Pancreas (tissue), 10 donors: ENCODE results near the gene CD59. TPM values are rescaled to one million over a fixed set of nuclear protein-coding genes. Genes with fewer than 3 reads are reported as not detected.
"Not testable (repeated sequence)": the region's sequence is repeated elsewhere in the genome, so short reads cannot be mapped to it uniquely, and the experiment has no call there.

Source experiments
- ATAC-seq, 4 donors: fragments of 200-7000 bp; cut with Tn5 transposase; one replicate each; pipeline versions ENCODE4 v1.8.0 to v1.9.1; 2020; ENCODE audit warnings: mild to moderate bottlenecking in 4 of 4, moderate library complexity in 4 of 4
- DNase-seq, 6 donors: peaks; one replicate each; pipeline ENCODE4 v3.0.0-alpha.2; 2020
- FAIRE-seq: peaks from 2 replicates; lab custom pipeline; 2012; peaks lifted over from hg19 to GRCh38; lab: Jason Lieb, UNC
- H3K27ac ChIP-seq, 4 donors: fragments of 200-600 bp; sonication (generic); 1 replicate in 3 of 4; 2 replicates in 1 of 4; pipeline versions ENCODE4 v1.5.0 to v1.8.0; 2020
- H3K27me3 ChIP-seq, 4 donors: fragments of 200-600 bp; one replicate each; pipeline ENCODE4 v1.8.0; 2021
- H3K36me3 ChIP-seq, 3 donors: fragments of 200-600 bp; sonication (generic) in 1 of 3; one replicate each; pipeline versions ENCODE4 v1.5.0 to v1.8.0; 2020 to 2021
- H3K4me1 ChIP-seq, 3 donors: fragments of 200-600 bp; one replicate each; pipeline ENCODE4 v1.8.0; 2021
- H3K4me3 ChIP-seq, 4 donors: fragments of 200-600 bp; sonication (generic) in 2 of 4; one replicate each; pipeline versions ENCODE4 v1.5.0 to v1.8.0; 2020 to 2021
- H3K9me3 ChIP-seq, 4 donors: fragments of 200-600 bp; one replicate each; pipeline ENCODE4 v1.8.0; 2021
- WGBS, 2 donors: extraction: QIAGEN DNeasy Blood & Tissue Kit; methylation state at CpG; one replicate each; pipeline ENCODE4 v1.1.7; 2013; 5-methylcytosine and 5-hydroxymethylcytosine counted together
- intact Hi-C, 3 donors: fragments of 100-400 bp; cut with DNase I; formaldehyde crosslinking; loops; one replicate each; pipeline versions ENCODE4 v1.11.1 to v1.14.2; 2022
- polyA plus RNA-seq, 2 donors: library from polyadenylated mRNA; stranded (reverse); fragments of 200-250 nt; gene quantifications; one replicate each; pipeline ENCODE4 v1.2.3, GENCODE V29; 2013
- total RNA-seq, 6 donors: library from RNA; stranded (reverse); fragmentation: NEBNext Ultra II Directional in 4 of 6; extraction: Animal tissue kit (Norgen Biotek cat#: 25700) in 4 of 6; gene quantifications; one replicate each; pipeline versions ENCODE4 v1.2.1 to v1.2.4, GENCODE V29; 2021 to 2023
- TF ChIP-seq, protein P1 (sequence below), 4 donors: fragments of 200-600 bp; sonication (generic) in 3 of 4; IDR thresholded peaks; one replicate each; pipeline versions ENCODE4 v1.5.0 to v1.8.0; 2021; ENCODE audit warnings: antibody characterized with exemption in 4 of 4
- donor health status: healthy with polysubstance abuse.
- donor health status: DM: no; HTN: no; CAD: no; lungs with moderate emphysema.
- donor health status: DM: no; HTN: no; CAD: no.
- donor health status: control.
- donor health status: control.
- donor health status: Bipolar disorder and iron deficiency.
- donor health status: DM: yes; HTN: yes; CAD: no.
- donor health status: DM: no; HTN: no; CAD: no.
- donor health status: DM: no; HTN: no; CAD: no.
- donor health status: DM: yes; HTN: yes; CAD: no.

CD59 gene
- total and polyA plus RNA-seq, 8 donors = 44.4 to 495 (median 170) TPM

DNA sequence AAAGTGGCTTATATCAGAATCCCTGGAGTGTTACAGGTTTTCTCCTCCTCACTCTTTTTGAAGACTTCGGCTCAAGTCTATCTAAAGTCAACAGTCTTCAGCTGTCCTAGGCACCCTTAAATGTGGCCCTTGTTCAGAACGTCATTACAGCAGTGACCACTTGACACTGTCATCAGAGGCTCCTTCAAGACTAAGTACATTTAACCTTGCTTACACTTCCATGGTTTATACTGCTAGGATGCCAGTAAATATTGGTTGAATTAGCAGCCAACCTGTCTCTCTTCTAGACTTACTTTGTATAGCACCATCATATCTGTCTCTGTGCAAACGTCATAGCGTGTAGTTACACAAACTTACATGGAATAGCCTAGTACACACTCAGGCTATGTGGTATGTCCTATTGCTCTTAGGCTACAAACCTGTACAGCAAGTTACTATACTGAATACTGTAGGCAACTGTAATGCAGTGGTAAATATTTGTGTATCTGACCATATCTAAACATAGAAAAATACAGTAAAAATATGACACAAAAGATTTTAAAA, 22.3 kb downstream of the CD59 start:
- Histone ChIP-seq H3K36me3 (peaks cover 0 to 27% (median 12%) of the 10 kb centered on the region in 3 donors), H3K4me1 (peaks cover 15 to 32% (median 24%) of the 10 kb centered on the region in 3 donors), H3K9me3 (no peaks in the 10 kb centered on the region), H3K4me3 (no peak overlapping the region), H3K27me3 (no peaks in the 10 kb centered on the region), H3K27ac (peak overlapping the region in 3 of 4 donors; percentile 13 to 43 (median 40))
- DNase-seq (no peak), FAIRE-seq (no peak), ATAC-seq (peak; percentile 38 to 46 (median 42))
- intact Hi-C loops = no loop called here
- TF ChIP-seq, protein P1, sequence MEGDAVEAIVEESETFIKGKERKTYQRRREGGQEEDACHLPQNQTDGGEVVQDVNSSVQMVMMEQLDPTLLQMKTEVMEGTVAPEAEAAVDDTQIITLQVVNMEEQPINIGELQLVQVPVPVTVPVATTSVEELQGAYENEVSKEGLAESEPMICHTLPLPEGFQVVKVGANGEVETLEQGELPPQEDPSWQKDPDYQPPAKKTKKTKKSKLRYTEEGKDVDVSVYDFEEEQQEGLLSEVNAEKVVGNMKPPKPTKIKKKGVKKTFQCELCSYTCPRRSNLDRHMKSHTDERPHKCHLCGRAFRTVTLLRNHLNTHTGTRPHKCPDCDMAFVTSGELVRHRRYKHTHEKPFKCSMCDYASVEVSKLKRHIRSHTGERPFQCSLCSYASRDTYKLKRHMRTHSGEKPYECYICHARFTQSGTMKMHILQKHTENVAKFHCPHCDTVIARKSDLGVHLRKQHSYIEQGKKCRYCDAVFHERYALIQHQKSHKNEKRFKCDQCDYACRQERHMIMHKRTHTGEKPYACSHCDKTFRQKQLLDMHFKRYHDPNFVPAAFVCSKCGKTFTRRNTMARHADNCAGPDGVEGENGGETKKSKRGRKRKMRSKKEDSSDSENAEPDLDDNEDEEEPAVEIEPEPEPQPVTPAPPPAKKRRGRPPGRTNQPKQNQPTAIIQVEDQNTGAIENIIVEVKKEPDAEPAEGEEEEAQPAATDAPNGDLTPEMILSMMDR (IDR thresholded peaks at IDR 0.05) = no peak
- 30 to 33% methylated on average over 4 of the region's 4 CpGs for WGBS, 2 donors

DNA sequence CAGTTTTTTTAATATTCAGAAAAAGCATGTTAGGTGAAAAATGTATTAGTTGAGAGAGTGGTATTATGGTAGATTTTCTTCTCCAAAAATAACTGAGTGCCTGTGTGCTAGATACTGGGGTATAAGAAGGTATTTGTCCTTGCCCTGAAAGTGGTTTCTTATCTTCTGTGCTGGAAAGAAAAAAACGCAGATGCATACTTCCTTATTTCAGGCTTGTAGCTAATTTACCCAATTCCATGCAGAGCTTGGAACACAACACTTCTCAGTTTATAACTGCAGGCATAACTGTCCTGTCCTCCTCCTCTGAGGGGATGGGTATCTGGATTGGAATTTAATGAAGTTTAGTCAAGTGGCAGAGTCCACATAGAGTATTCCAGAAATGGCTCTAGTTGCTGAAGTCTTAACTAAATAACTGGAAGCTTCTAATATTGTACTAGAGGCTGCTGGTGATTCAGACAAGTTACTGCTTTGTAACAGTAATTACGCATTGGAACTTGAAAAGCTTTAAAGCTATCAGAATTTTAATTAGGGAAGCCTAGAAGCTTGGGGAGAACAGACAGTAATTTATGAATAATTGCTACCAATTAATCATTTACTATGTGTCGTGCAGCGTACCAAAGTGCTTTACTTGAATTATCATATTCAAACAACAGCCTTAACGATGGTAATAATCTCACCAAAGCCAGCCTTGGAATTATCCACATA, 22.9 kb downstream of the CD59 start:
- intact Hi-C loops = no loop called here
- WGBS, 2 donors = 15 to 19% methylated on average over 5 of the region's 5 CpGs
- H3K4me1 ChIP-seq = peaks cover 15 to 32% (median 24%) of the 10 kb centered on the region in 3 donors
- H3K27me3 ChIP-seq = no peaks in the 10 kb centered on the region
- ATAC-seq (peak; percentile 38 to 63 (median 54)), DNase-seq (no peak), FAIRE-seq (no peak)
- no peaks in the 10 kb centered on the region for H3K9me3 ChIP-seq
- peak overlapping the region in 3 of 4 donors; percentile 13 to 43 (median 40) for H3K27ac ChIP-seq
- peaks cover 0 to 27% (median 13%) of the 10 kb centered on the region in 3 donors for H3K36me3 ChIP-seq
- TF ChIP-seq, protein P1 (IDR thresholded peaks at IDR 0.05) = no peak
- H3K4me3 ChIP-seq = no peak overlapping the region

DNA sequence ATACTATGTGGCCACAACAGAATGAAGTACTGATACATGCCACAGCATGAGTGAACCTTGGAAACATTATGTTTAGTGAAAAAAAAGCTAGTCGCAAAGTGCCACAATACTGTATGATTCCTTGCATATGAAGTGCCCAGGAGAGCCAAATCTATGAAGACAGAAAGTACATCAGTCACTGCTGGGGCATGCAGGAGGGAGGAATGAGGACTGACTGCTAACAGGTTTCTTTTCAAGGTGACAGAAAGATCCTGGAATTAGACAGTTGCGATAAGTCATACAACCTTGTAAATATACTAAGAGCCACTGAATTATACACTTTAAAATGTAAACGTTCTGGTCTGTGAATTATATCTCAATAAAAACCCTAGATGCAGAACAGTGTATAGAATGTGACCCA, 23.8 kb downstream of the CD59 start:
- H3K27me3 ChIP-seq = no peaks in the 10 kb centered on the region
- ATAC-seq (no peak), FAIRE-seq (no peak), DNase-seq (no peak)
- no peak overlapping the region for H3K27ac ChIP-seq
- TF ChIP-seq, protein P1 (IDR thresholded peaks at IDR 0.05) = no peak
- H3K4me3 ChIP-seq = no peak overlapping the region
- WGBS, 2 donors = 67 to 73% methylated on average over 3 of the region's 3 CpGs
- no peaks in the 10 kb centered on the region for H3K9me3 ChIP-seq
- H3K4me1 ChIP-seq = peaks cover 15 to 32% (median 25%) of the 10 kb centered on the region in 3 donors
- H3K36me3 ChIP-seq = peaks cover 0 to 25% (median 13%) of the 10 kb centered on the region in 3 donors
- intact Hi-C loops = no loop called here

DNA sequence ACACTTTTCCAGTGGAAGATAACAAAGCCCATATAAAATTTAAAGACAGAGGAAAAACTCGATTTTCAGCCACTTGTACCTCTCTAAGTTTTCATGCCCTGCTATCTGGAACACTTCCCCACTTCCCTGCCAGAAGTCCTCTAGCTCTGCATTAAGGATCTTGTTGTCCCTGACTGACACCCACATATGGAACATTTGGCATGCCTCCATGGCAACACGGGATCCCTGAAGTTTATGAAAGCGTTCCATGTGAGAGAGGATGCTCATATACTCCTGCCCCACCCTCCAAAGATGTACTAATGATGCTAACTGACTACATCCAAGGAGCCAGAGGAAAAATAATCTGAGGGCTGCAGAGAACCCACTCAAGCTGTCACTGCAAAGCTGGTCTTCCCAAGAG, 26.8 kb downstream of the CD59 start:
- FAIRE-seq (no peak), DNase-seq (no peak), ATAC-seq (no peak)
- Histone ChIP-seq H3K9me3 (no peaks in the 10 kb centered on the region), H3K27ac (no peak overlapping the region), H3K4me1 (peaks cover 14 to 28% (median 25%) of the 10 kb centered on the region in 3 donors), H3K27me3 (no peaks in the 10 kb centered on the region), H3K4me3 (no peak overlapping the region), H3K36me3 (peaks cover 0 to 16% (median 13%) of the 10 kb centered on the region in 3 donors)
- TF ChIP-seq, protein P1 (IDR thresholded peaks at IDR 0.05) = no peak
- intact Hi-C loops = no loop called here
- WGBS, 2 donors = 59 to 74% methylated on average over 3 of the region's 3 CpGs

DNA sequence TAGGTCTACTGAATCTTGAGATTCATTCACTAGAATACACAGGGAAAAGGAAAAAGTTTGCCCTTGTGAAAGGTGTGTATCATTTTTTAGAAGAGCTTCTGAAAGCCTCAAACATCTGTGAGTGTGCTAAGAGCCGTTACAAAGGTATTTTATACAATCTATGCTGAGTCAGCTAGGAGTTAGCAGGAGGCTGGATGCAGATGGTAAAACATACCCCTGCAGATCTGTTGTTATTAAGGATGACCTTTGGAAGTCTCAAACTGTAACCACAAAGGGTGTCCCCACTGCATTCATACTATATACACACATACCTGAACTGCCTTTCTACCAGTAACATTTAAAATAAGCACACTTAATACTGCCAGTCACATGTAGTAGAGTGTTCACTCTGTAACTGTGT, 27.2 kb downstream of the CD59 start:
- FAIRE-seq = no peak
- H3K27ac ChIP-seq = no peak overlapping the region
- WGBS, 2 donors = 79 to 83% methylated on average over 1 of the region's 1 CpG

DNA sequence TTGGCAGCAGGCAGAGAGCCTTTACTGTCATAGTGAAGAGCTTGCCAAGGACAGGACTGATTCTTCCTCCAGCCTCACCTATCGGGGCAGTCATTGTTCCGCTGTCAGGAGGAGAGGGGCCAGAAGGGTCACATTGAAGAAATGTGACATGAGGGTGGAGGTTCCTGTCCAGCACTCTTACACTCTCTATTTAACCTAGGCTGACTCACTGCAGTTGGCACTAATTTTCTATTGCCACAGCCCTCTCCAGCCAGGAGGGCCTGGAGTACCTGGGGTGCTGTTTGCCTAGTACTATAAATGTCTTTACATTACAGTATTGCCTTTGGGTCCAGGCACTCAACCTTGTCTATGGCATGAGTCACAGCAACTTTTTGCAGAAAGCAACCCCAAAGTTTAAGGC, 28.4 kb downstream of the CD59 start:
- Histone ChIP-seq H3K4me1 (peaks cover 0 to 22% (median 11%) of the 10 kb centered on the region in 3 donors), H3K36me3 (peaks cover 0 to 16% (median 13%) of the 10 kb centered on the region in 3 donors)
- H3K4me3 ChIP-seq, H3K27ac ChIP-seq, FAIRE-seq, intact Hi-C loops, H3K27me3 ChIP-seq, H3K9me3 ChIP-seq, DNase-seq: not testable (repeated sequence)
- WGBS, 2 donors = 100% methylated on average over 1 of the region's 2 CpGs; no CpG with 5 or more reads in 1 of the 2 donors
- ATAC-seq = peak in 3 of 4 donors; percentile 10 to 33 (median 22)

More for the DNA sequence above, 27.2 kb downstream of the CD59 start:
- TF ChIP-seq, protein P1 (IDR thresholded peaks at IDR 0.05) = no peak
- H3K27me3 ChIP-seq = no peaks in the 10 kb centered on the region
- no peaks in the 10 kb centered on the region for H3K9me3 ChIP-seq
- no peak overlapping the region for H3K4me3 ChIP-seq
- DNase-seq (no peak), ATAC-seq (no peak)
- H3K36me3 ChIP-seq = peaks cover 0 to 16% (median 13%) of the 10 kb centered on the region in 3 donors
- peaks cover 10 to 24% (median 23%) of the 10 kb centered on the region in 3 donors for H3K4me1 ChIP-seq
- intact Hi-C loops = no loop called here
